ENCODE results near the gene ADAMTSL3.

Gene ADAMTSL3

DNA sequence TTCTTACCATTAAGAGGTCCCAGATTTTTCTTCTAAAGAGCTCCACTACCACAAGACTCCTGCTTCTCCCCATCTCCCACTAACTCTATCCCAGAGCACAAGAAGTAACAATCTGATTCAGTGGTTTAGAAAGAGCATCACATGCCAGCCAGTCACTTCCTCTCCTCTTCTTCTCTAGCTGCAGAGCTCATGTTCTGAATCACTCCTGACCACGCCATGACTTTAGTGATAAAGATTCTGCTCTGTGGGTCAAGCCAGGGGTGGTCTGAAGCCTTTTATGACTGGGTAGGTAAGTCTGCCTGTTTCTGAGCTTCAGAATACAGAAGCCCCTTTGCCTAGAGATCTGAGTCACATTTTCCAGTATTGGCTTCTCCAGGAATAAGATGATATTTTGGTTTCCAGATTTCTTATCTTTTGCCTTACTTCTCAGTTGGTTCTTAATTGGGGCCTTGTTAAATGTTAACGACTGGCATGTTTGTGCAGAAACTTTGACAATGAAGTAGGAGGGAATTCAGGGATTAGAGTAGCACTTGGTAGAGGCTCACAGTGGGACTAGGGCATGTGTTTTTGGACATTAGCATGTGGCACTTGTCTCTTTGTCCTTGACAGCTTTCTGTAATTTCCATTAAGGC lies 27.6 kb upstream of the ADAMTSL3 start:
- Histone ChIP-seq H3K9ac (ENCODE audit: low read depth, low read length) (no peak overlapping the region), H3K27me3 (ENCODE audit: insufficient read depth, low read length) (no peaks in the 10 kb centered on the region), H3K36me3 (ENCODE audit: insufficient read depth, low read depth, low read length) (no peaks in the 10 kb centered on the region), H3K4me3 (ENCODE audit: low read length) (no peak overlapping the region), H3K9me3 (ENCODE audit: insufficient read depth, low read depth, low read length) (peaks cover 9% of the 10 kb centered on the region), H3K4me1 (ENCODE audit: insufficient read depth, low read length) (no peaks in the 10 kb centered on the region), H3K27ac (ENCODE audit: low read length) (no peak overlapping the region)

DNA sequence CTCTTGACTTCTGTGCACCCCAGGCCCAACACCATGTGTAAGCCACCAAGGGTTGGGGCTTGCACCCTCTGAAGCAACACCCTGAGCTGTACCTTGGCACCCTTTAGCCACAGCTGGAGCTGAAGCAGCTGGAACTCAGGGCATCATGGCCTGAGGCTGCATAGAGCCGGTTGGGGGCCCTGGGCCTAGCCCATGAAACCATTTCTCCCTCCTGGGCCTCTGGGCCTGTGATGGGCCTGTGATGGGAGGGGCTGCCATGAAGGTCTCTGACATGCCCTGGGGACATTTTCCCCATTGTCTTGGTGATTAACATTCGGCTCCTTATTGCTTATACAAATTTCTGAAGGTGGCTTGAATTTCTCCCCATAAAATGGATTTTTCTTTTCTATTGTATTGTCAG lies 22.4 kb upstream of the ADAMTSL3 start:
- no peak overlapping the region for H3K4me3 ChIP-seq (ENCODE audit: low read length)

DNA sequence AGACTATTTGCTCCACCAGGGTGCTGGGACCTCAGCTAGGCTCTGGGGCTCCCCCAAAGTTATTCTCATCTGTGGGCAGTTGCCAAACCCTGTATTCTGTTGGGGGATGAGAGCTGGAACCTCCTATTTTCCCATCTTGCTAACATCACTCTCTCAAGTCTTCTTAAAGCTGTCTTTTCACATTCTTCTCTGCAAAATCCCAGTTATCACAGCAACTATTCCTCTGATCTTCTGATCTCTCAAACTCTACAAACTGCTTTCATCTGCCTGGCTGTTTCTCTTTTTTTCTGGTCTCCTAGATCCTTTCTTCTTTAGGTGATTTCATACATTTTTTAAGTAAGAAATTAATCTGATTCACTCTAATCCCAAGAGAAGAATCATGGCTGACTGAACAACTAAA lies 10.7 kb upstream of the ADAMTSL3 start:
- no peak overlapping the region for H3K27ac ChIP-seq (ENCODE audit: low read length)
- H3K36me3 ChIP-seq (ENCODE audit: insufficient read depth, low read depth, low read length): no peaks in the 10 kb centered on the region
- no peak overlapping the region for H3K4me3 ChIP-seq (ENCODE audit: low read length)
- H3K4me1 ChIP-seq (ENCODE audit: insufficient read depth, low read length): no peaks in the 10 kb centered on the region
- H3K9me3 ChIP-seq (ENCODE audit: insufficient read depth, low read depth, low read length): no peaks in the 10 kb centered on the region; the same call in 1 of the 2 replicates
- H3K27me3 ChIP-seq (ENCODE audit: insufficient read depth, low read length): no peaks in the 10 kb centered on the region
- no peak overlapping the region for H3K9ac ChIP-seq (ENCODE audit: low read depth, low read length)

More for the DNA sequence above, 22.4 kb upstream of the ADAMTSL3 start:
- Histone ChIP-seq H3K36me3 (ENCODE audit: insufficient read depth, low read depth, low read length) (no peaks in the 10 kb centered on the region), H3K4me1 (ENCODE audit: insufficient read depth, low read length) (no peaks in the 10 kb centered on the region), H3K27ac (ENCODE audit: low read length) (no peak overlapping the region), H3K9ac (ENCODE audit: low read depth, low read length) (no peak overlapping the region), H3K9me3 (ENCODE audit: insufficient read depth, low read depth, low read length) (peaks cover 10% of the 10 kb centered on the region), H3K27me3 (ENCODE audit: insufficient read depth, low read length) (no peaks in the 10 kb centered on the region)

DNA sequence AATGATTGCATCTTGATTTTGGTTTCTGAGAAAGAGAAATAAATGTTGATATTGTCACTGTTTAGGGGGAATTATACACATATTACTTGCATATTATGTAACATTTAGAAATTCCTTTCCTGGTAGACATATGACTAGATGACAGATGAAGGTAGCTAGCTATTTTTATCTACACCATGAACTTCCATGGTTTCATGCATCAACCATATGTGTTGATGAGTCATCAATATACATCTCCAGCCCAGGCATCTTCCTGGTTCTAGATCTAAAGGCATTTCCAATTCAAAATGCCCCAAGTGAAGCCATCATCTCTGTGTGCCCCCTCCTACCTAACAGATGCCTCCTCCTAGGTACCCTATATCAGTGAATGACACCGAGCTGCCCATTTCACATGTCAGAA lies 9.5 kb upstream of the ADAMTSL3 start:
- H3K27ac ChIP-seq (ENCODE audit: low read length): no peak overlapping the region
- no peak overlapping the region for H3K9ac ChIP-seq (ENCODE audit: low read depth, low read length)
- no peaks in the 10 kb centered on the region for H3K36me3 ChIP-seq (ENCODE audit: insufficient read depth, low read depth, low read length)
- H3K27me3 ChIP-seq (ENCODE audit: insufficient read depth, low read length): no peaks in the 10 kb centered on the region
- H3K4me3 ChIP-seq (ENCODE audit: low read length): no peak overlapping the region
- H3K4me1 ChIP-seq (ENCODE audit: insufficient read depth, low read length): no peaks in the 10 kb centered on the region
- no peaks in the 10 kb centered on the region for H3K9me3 ChIP-seq (ENCODE audit: insufficient read depth, low read depth, low read length)

DNA sequence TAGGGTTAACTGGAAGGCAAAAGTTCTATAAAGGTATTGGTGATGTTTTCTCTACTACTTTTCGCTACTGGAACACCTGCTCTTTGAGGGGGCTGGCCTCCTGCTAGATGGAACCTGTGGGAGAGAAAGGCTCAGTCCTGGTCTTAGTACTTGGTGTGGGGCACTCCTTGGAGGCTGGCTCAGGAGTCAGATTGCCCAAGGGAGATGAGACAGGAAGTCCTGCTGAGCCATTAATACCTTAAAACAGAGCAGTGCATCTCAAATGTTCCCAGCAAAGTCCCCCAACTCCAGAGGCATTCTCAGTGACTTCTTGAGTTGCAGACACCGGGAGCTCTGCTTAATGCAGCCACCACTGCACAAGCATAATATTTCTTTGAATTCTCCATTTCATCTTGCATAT lies 3.1 kb upstream of the ADAMTSL3 start:
- H3K9me3 ChIP-seq (ENCODE audit: insufficient read depth, low read depth, low read length): no peaks in the 10 kb centered on the region
- H3K27ac ChIP-seq (ENCODE audit: low read length): no peak overlapping the region
- peaks cover 12% of the 10 kb centered on the region for H3K4me1 ChIP-seq (ENCODE audit: insufficient read depth, low read length)
- no peak overlapping the region for H3K9ac ChIP-seq (ENCODE audit: low read depth, low read length)
- H3K36me3 ChIP-seq (ENCODE audit: insufficient read depth, low read depth, low read length): no peaks in the 10 kb centered on the region
- H3K4me3 ChIP-seq (ENCODE audit: low read length): no peak overlapping the region
- H3K27me3 ChIP-seq (ENCODE audit: insufficient read depth, low read length): peaks cover 50% of the 10 kb centered on the region

DNA sequence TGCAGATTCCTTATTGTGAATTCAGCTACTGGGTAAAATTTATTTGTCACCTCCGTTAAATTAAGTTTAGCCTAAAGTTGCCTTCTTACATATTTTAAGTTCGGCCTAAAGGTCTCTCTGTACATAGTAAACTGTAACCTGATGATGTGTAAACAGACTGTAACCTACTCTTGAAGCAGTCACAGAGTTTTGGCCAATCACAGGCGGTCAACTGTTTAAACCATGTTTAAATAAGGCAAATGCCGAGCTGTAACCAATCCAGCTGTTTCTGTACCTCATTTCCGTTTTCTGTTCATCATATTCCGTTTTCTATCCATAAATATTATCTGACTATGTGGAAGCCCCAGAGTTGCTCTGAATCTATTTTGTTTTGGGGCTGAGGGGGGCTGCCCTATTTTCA lies 2.4 kb upstream of the ADAMTSL3 start:
- no peak overlapping the region for H3K9ac ChIP-seq (ENCODE audit: low read depth, low read length)
- no peaks in the 10 kb centered on the region for H3K36me3 ChIP-seq (ENCODE audit: insufficient read depth, low read depth, low read length)
- peaks cover 57% of the 10 kb centered on the region for H3K27me3 ChIP-seq (ENCODE audit: insufficient read depth, low read length)
- no peaks in the 10 kb centered on the region for H3K9me3 ChIP-seq (ENCODE audit: insufficient read depth, low read depth, low read length)
- no peak overlapping the region for H3K27ac ChIP-seq (ENCODE audit: low read length)
- H3K4me3 ChIP-seq (ENCODE audit: low read length): no peak overlapping the region
- H3K4me1 ChIP-seq (ENCODE audit: insufficient read depth, low read length): peaks cover 12% of the 10 kb centered on the region

DNA sequence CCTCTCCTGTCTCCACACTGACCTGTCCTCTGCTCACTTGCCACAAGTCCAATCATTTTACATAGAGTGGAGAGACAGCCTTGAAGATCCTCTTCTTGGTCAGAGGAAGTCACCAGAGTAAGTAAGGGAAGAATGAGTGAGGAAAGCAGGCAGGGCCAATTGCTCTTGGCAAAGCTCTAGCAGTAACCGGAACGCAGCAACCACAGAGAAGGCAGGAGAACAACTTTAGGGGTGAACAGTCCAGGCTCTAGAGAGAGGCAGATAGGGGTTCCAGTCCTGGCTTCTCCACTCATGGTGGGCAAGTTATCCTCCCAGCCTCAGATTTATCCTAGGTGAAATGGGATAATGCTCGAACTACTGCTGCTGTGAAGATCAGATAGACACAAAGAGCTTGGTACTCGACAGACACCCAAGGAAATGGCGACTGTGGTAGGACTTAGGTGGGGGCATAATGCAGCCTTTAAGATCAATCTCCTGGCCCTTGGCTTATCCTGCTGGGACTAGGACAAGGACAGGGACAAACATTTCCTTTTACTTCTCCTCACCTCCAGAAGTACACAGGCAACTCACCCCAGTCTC lies 1.2 kb upstream of the ADAMTSL3 start:
- Histone ChIP-seq H3K4me3 (ENCODE audit: low read length) (peak overlapping the region; percentile 52; the same call in 1 of the 2 replicates), H3K9me3 (ENCODE audit: insufficient read depth, low read depth, low read length) (no peaks in the 10 kb centered on the region), H3K27me3 (ENCODE audit: insufficient read depth, low read length) (peaks cover 58% of the 10 kb centered on the region), H3K36me3 (ENCODE audit: insufficient read depth, low read depth, low read length) (no peaks in the 10 kb centered on the region), H3K9ac (ENCODE audit: low read depth, low read length) (no peak overlapping the region; the same call in 1 of the 2 replicates), H3K27ac (ENCODE audit: low read length) (no peak overlapping the region), H3K4me1 (ENCODE audit: insufficient read depth, low read length) (peaks cover 12% of the 10 kb centered on the region)

DNA sequence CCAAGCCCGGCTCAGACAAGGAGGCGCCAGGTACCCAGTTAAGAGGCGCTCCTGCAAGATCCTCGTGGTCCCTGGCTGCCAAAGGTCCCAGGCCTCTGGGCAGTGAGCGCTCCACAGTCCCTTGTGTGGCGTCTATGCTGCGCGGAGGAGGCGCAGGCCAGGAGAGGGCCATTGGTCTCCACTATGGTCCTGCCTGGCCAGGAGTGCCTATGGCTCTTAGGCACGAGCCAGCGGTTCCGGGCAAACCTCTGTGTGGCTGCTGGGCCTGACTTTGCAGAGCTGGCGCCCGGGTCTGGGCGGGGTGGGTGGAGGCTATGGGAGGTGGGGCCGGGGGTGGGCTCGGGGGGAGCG lies 660 bp upstream of the ADAMTSL3 start:
- Histone ChIP-seq H3K9me3 (ENCODE audit: insufficient read depth, low read depth, low read length) (no peaks in the 10 kb centered on the region), H3K27me3 (ENCODE audit: insufficient read depth, low read length) (peaks cover 58% of the 10 kb centered on the region), H3K9ac (ENCODE audit: low read depth, low read length) (no peak overlapping the region; the same call in 1 of the 2 replicates), H3K4me1 (ENCODE audit: insufficient read depth, low read length) (peaks cover 12% of the 10 kb centered on the region), H3K4me3 (ENCODE audit: low read length) (peak overlapping the region; percentile 52; the same call in 1 of the 2 replicates), H3K36me3 (ENCODE audit: insufficient read depth, low read depth, low read length) (no peaks in the 10 kb centered on the region), H3K27ac (ENCODE audit: low read length) (no peak overlapping the region)

DNA sequence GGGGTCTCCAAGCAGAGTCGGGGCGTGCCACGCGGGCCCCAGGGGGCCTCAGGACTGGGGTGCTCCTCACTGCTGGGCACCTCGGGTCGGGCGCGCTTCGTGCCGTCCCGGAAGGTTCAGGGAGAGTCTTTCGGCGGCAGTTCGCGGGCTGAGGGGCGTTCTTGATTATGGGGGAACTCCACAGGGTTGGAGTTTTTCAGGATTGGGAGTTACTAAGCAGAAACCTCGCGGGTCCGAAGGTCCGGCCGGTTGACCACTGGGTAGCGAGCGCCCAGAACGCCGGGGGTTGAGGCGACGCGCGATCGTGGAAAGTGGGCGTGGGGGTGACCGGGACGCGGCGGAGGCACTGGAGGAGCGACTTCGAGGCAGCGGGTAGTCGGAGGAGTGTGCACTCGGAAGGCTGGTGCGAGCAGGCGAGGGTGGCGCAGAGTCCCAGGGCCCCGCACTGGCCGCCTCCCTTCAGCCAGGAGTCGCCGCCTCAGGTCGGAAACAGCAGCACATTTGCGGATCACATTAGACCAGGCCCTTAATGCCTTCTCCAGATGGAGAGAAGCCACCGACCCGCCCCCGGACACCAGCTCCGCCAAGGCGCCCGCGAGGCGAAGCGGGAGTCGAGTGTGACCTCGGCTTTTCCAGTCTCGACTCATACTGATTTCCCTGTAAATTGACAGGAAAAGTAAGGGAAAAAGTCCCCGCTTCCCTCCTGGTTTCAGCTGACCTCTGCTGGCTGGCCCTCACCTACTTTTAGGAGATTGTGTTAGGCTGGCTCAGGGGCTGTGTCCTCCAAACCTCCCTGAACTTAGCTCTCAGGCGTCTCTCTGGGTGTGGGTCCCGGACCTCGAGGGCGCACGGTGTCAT lies 685 bp downstream of the ADAMTSL3 start:
- Histone ChIP-seq H3K9ac (ENCODE audit: low read depth, low read length) (no peak overlapping the region), H3K4me3 (ENCODE audit: low read length) (peak overlapping the region; percentile 69), H3K4me1 (ENCODE audit: insufficient read depth, low read length) (peaks cover 12% of the 10 kb centered on the region), H3K27ac (ENCODE audit: low read length) (no peak overlapping the region), H3K9me3 (ENCODE audit: insufficient read depth, low read depth, low read length) (no peaks in the 10 kb centered on the region), H3K27me3 (ENCODE audit: insufficient read depth, low read length) (peaks cover 58% of the 10 kb centered on the region), H3K36me3 (ENCODE audit: insufficient read depth, low read depth, low read length) (no peaks in the 10 kb centered on the region)

DNA sequence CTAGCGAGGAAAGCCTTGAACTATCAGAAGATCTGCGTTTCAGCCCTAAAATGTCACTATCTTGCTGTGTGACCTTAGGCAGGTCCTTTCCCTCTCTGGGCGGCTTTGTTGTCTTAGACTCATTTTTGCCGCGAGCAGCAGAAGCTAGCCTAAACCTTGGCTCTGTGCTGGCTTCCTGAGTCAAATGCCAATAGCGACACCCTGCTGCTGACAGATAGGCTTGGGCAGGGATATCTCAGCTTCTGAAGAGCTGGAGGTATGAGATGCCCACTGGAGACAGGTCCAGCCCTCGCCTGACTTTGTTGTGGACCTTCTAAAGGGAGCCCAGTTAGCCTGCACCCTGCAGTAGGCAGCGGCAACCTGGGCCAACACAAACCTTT lies 1.3 kb downstream of the ADAMTSL3 start:
- Histone ChIP-seq H3K27me3 (ENCODE audit: insufficient read depth, low read length) (peaks cover 58% of the 10 kb centered on the region), H3K27ac (ENCODE audit: low read length) (no peak overlapping the region), H3K9me3 (ENCODE audit: insufficient read depth, low read depth, low read length) (no peaks in the 10 kb centered on the region), H3K4me3 (ENCODE audit: low read length) (peak overlapping the region; percentile 69; the same call in 1 of the 2 replicates), H3K36me3 (ENCODE audit: insufficient read depth, low read depth, low read length) (no peaks in the 10 kb centered on the region), H3K9ac (ENCODE audit: low read depth, low read length) (no peak overlapping the region), H3K4me1 (ENCODE audit: insufficient read depth, low read length) (peaks cover 12% of the 10 kb centered on the region)

DNA sequence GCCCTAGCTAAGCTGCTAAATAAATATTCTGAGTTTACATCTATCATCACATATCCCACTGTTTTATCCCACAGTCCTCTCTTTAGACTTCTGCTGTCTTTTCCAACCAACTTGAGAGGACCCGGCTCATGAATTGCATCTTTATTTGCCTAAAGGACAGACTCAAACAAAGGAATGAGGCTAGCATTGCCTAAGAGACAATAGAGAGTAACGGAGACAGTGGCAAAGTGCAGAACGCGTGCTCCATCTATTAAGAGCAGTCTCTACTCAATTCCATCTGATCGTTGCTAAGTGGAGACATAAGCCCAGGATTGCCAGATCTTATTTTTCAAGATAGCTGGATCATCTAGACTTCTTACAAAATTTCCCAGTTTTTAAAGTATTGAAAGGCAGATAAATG lies 2.3 kb downstream of the ADAMTSL3 start:
- Histone ChIP-seq H3K27ac (ENCODE audit: low read length) (no peak overlapping the region), H3K4me3 (ENCODE audit: low read length) (no peak overlapping the region), H3K27me3 (ENCODE audit: insufficient read depth, low read length) (peaks cover 49% of the 10 kb centered on the region), H3K36me3 (ENCODE audit: insufficient read depth, low read depth, low read length) (no peaks in the 10 kb centered on the region), H3K4me1 (ENCODE audit: insufficient read depth, low read length) (peaks cover 4% of the 10 kb centered on the region; the same call in 1 of the 2 replicates), H3K9me3 (ENCODE audit: insufficient read depth, low read depth, low read length) (no peaks in the 10 kb centered on the region), H3K9ac (ENCODE audit: low read depth, low read length) (no peak overlapping the region)
